Right atrium auricular region (tissue), 2 donors: ENCODE measurements around the gene EFCAB11. TPM values are rescaled to one million over a fixed set of nuclear protein-coding genes. Genes with fewer than 3 reads are reported as not detected.

Experiments used
- DNase-seq: peaks from one replicate; pipeline ENCODE4 v3.0.0-alpha.2; 2019; ENCODE audit warnings: low spot score
- H3K27ac ChIP-seq, 2 donors: fragments of 200-600 bp; sonication (generic); 1 replicate in 1 of 2; 2 replicates in 1 of 2; pipeline ENCODE4 v1.5.1; 2016 to 2019
- H3K27me3 ChIP-seq, 2 donors: fragments of 200-600 bp; sonication (generic); one replicate each; pipeline versions ENCODE4 v1.5.1 to v1.6.0; 2017 to 2019
- H3K36me3 ChIP-seq: fragments of 200-600 bp; sonication (generic); one replicate; pipeline ENCODE4 v1.5.1; 2016
- H3K4me1 ChIP-seq, 2 donors: fragments of 200-600 bp; sonication (generic); one replicate each; pipeline versions ENCODE4 v1.5.1 to v1.6.0; 2017 to 2019
- H3K4me3 ChIP-seq, 2 donors: fragments of 200-600 bp; sonication (generic); 1 replicate in 1 of 2; 2 replicates in 1 of 2; pipeline ENCODE4 v1.5.1; 2017 to 2019; ENCODE audit warnings: mild to moderate bottlenecking in 1 of 2, moderate library complexity in 1 of 2
- H3K9me3 ChIP-seq, 2 donors: fragments of 200-600 bp; sonication (generic); one replicate each; pipeline ENCODE4 v1.5.1; 2019
- total RNA-seq, 2 donors: library from RNA; depleted of rRNA; stranded (reverse); fragments of >200 nt; gene quantifications; one replicate each; pipeline ENCODE4 v1.1.0, GENCODE V29; 2016
- TF ChIP-seq, protein P1 (sequence below), 2 donors: fragments of 200-600 bp; sonication (generic); IDR thresholded peaks; one replicate each; pipeline ENCODE4 v1.5.1; 2019; ENCODE audit warnings: antibody characterized with exemption in 2 of 2

Gene EFCAB11
- total RNA-seq, 2 donors from 2014 or later: 2.0 to 2.2 TPM

DNA sequence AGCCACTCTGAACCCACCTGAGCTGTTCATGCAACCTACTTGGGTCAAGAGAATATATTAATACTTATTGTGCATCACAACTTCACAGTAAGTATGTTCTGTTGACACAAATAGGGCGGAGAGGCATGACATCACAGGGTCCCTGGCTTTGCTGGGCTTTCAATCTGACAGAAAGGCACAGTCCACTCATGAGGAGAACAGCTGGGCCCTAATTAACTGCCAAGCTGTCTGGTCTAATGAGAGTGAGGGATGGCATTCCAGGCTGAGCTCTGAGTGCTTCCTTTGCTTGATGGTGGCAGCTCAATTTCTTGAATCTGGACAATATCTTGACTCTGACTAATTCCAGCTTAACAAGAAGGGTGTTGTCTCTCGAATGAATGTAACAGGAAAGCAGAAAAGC, 2.0 kb downstream of the EFCAB11 start:
- no peak overlapping the region for H3K4me3 ChIP-seq
- H3K9me3 ChIP-seq: no peaks in the 10 kb centered on the region
- DNase-seq: no peak
- no peaks in the 10 kb centered on the region for H3K27me3 ChIP-seq
- no peaks in the 10 kb centered on the region for H3K36me3 ChIP-seq
- TF ChIP-seq, protein P1, sequence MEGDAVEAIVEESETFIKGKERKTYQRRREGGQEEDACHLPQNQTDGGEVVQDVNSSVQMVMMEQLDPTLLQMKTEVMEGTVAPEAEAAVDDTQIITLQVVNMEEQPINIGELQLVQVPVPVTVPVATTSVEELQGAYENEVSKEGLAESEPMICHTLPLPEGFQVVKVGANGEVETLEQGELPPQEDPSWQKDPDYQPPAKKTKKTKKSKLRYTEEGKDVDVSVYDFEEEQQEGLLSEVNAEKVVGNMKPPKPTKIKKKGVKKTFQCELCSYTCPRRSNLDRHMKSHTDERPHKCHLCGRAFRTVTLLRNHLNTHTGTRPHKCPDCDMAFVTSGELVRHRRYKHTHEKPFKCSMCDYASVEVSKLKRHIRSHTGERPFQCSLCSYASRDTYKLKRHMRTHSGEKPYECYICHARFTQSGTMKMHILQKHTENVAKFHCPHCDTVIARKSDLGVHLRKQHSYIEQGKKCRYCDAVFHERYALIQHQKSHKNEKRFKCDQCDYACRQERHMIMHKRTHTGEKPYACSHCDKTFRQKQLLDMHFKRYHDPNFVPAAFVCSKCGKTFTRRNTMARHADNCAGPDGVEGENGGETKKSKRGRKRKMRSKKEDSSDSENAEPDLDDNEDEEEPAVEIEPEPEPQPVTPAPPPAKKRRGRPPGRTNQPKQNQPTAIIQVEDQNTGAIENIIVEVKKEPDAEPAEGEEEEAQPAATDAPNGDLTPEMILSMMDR (IDR thresholded peaks at IDR 0.05): no peak
- H3K27ac ChIP-seq: no peak overlapping the region
- peaks cover 0 to 25% of the 10 kb centered on the region in 2 donors for H3K4me1 ChIP-seq

DNA sequence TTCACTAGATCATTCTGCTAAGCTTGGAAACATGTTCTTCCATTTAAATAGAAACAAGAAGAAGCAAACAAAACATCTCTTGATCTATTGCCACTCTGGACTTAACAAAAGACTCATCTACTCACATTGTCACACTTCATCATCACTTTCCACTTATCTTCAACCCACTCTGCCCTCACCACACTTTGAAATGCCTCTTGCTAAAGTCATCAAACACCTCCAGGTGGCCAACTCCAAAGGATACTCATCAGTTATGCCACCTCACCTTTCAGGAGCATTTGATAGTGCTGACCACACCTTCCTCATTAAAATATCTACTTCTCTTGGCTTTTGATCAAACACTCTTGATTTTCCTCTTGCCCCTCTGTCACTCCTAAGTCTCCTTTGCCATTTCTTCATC, 7.2 kb downstream of the EFCAB11 start:
- TF ChIP-seq, protein P1 (IDR thresholded peaks at IDR 0.05): no peak
- H3K27me3 ChIP-seq: no peaks in the 10 kb centered on the region
- H3K4me1 ChIP-seq: no peaks in the 10 kb centered on the region
- DNase-seq: no peak
- no peak overlapping the region for H3K4me3 ChIP-seq
- H3K9me3 ChIP-seq: no peaks in the 10 kb centered on the region
- H3K36me3 ChIP-seq: no peaks in the 10 kb centered on the region
- H3K27ac ChIP-seq: no peak overlapping the region

DNA sequence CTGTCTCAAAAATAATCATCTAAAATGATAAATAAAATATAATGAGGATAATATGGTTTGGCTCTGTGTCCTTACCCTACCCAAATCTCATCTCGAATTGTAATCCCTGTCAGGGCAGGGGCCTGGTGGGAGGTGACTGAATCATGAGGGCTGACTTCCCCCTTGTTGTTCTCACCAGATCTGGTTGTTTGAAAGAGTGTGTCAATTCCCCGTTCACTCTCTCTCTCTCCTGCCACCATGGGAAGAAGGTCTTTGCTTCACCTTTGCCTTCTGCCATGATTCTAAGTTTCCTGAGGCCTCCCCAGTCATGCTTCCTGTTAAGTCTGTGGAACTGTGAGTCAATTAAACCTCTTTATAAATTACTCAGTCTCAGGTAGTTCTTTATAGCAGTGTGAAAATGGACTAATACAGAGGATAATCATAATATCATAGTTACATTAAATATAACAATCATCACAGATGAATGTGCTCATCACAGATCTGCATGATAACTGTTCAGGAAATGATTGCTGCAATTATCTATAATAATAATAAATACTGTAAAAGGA, 12.6 kb downstream of the EFCAB11 start:
- TF ChIP-seq, protein P1 (IDR thresholded peaks at IDR 0.05): no peak
- H3K4me1 ChIP-seq: no peaks in the 10 kb centered on the region
- no peak overlapping the region for H3K27ac ChIP-seq
- no peak overlapping the region for H3K4me3 ChIP-seq
- no peaks in the 10 kb centered on the region for H3K27me3 ChIP-seq
- no peaks in the 10 kb centered on the region for H3K36me3 ChIP-seq
- no peak for DNase-seq
- no peaks in the 10 kb centered on the region for H3K9me3 ChIP-seq

DNA sequence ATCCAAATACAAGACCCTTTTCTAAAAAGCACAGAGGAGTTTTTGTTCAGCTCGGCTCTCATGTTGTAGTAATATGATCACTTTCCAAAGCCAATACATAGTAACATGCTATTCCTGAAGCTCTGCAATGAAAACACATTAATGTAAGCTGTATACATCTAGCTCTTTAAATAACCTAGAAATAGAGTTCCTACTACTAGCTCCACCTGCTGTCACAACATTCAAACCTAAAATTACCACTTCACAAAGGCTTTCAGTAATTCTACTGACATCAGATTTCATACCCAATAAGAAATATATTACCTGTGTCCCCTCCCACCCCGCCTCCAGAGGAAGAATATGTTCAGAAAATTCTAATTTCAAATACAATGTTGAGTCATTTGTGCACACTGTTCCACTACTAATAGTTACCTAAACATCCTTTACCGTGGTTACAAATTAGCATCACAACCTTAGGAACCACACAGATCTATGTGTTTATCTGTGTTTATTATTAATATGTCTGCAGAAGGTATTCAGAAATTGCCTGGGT, 17.8 kb downstream of the EFCAB11 start:
- H3K4me3 ChIP-seq: no peak overlapping the region
- TF ChIP-seq, protein P1 (IDR thresholded peaks at IDR 0.05): no peak
- H3K9me3 ChIP-seq: no peaks in the 10 kb centered on the region
- no peaks in the 10 kb centered on the region for H3K36me3 ChIP-seq
- no peak for DNase-seq
- H3K4me1 ChIP-seq: no peaks in the 10 kb centered on the region
- H3K27me3 ChIP-seq: no peaks in the 10 kb centered on the region
- no peak overlapping the region for H3K27ac ChIP-seq

DNA sequence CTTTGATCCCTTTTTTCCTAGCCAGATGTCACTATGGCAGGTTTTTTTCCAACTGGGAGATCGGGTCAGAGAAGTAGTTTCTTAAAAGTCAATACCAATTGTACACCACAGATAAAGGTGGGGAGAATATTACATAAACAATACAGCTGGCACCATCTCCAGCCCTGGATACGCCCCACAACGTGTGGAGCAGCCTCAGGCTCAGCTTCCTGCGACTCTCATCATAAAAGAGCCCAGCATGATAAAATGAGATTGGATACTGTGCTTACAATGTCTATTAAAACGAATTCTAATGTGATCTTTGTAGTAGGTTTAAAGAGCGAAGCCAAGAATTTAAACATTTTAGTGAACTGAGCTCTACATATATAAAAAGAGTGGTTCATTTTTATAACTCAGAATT, 21.5 kb downstream of the EFCAB11 start:
- Histone ChIP-seq H3K36me3 (no peaks in the 10 kb centered on the region), H3K27me3 (no peaks in the 10 kb centered on the region), H3K27ac (no peak overlapping the region), H3K4me1 (no peaks in the 10 kb centered on the region), H3K9me3 (no peaks in the 10 kb centered on the region), H3K4me3 (no peak overlapping the region)
- TF ChIP-seq, protein P1 (IDR thresholded peaks at IDR 0.05): no peak
- DNase-seq: no peak
